Hepatocyte (in vitro differentiated cells): ENCODE results near the gene UBE2L5. TPM values are rescaled to one million over a fixed set of nuclear protein-coding genes. Genes with fewer than 3 reads are reported as not detected.

Source experiments
- DNase-seq: peaks from one replicate; pipeline ENCODE4 v3.0.0-alpha.2; 2016; ENCODE audit warnings: low spot score
- H2AFZ ChIP-seq: fragments of 200-600 bp; sonication (generic); 2 replicates; pipeline ENCODE4 v1.6.0; 2016; ENCODE audit warnings: antibody characterized with exemption, mild to moderate bottlenecking
- H3K27ac ChIP-seq: fragments of 200-600 bp; sonication (generic); 2 replicates; pipeline ENCODE4 v1.5.1; 2016; ENCODE audit warnings: mild to moderate bottlenecking
- H3K27me3 ChIP-seq: fragments of 200-600 bp; sonication (generic); 2 replicates; pipeline ENCODE4 v1.6.1; 2016
- H3K36me3 ChIP-seq: fragments of 200-600 bp; sonication (generic); replicated peaks from 2 replicates; pipeline ENCODE4 v1.5.1; 2016; ENCODE audit warnings: low read depth; ENCODE audit not compliant: insufficient read depth
- H3K4me1 ChIP-seq: fragments of 200-600 bp; sonication (generic); 2 replicates; pipeline ENCODE4 v1.5.1; 2016; ENCODE audit warnings: mild to moderate bottlenecking, moderate library complexity; ENCODE audit not compliant: insufficient read depth
- H3K4me2 ChIP-seq: fragments of 200-600 bp; sonication (generic); 2 replicates; pipeline ENCODE4 v1.6.0; 2016
- H3K4me3 ChIP-seq: fragments of 200-600 bp; sonication (generic); 2 replicates; pipeline ENCODE4 v1.5.1; 2016; ENCODE audit warnings: mild to moderate bottlenecking
- H3K79me2 ChIP-seq: fragments of 200-600 bp; sonication (generic); 2 replicates; pipeline ENCODE4 v1.6.0; 2017; ENCODE audit warnings: mild to moderate bottlenecking
- H3K9me2 ChIP-seq: fragments of 200-600 bp; sonication (generic); replicated peaks from 2 replicates; pipeline ENCODE4 v1.6.0; 2017; ENCODE audit warnings: mild to moderate bottlenecking; ENCODE audit not compliant: insufficient read depth
- H3K9me3 ChIP-seq: fragments of 200-600 bp; sonication (generic); 2 replicates; pipeline ENCODE4 v1.5.1; 2016; ENCODE audit warnings: low read depth, mild to moderate bottlenecking
- H4K20me1 ChIP-seq: fragments of 200-600 bp; sonication (generic); 2 replicates; pipeline ENCODE4 v1.6.0; 2016; ENCODE audit warnings: mild to moderate bottlenecking; ENCODE audit not compliant: insufficient read depth, poor library complexity, severe bottlenecking
- EZH2 ChIP-seq: fragments of 200-600 bp; sonication (generic); IDR thresholded peaks from 2 replicates; pipeline ENCODE4 v1.6.1; 2016; ENCODE audit warnings: antibody characterized with exemption, mild to moderate bottlenecking, borderline replicate concordance
- EZH2phosphoT487 ChIP-seq: fragments of 200-600 bp; sonication (generic); IDR thresholded peaks from one replicate; pipeline ENCODE4 v1.6.1; 2018; ENCODE audit warnings: antibody characterized with exemption, mild to moderate bottlenecking, low read depth, moderate library complexity; ENCODE audit not compliant: unreplicated experiment, severe bottlenecking
- WGBS: methylation state at CpG from one replicate; pipeline ENCODE4 v1.1.6; 2016; ENCODE audit warnings: low lambda C conversion rate; ENCODE audit errors: missing lambda C conversion rate; 5-methylcytosine and 5-hydroxymethylcytosine counted together
- polyA plus RNA-seq: library from polyadenylated mRNA; unstranded; fragments of >200 nt; fragmentation: Nextera tagmentation; extraction: Ambion mirVana; gene quantifications from 2 replicates; pipeline ENCODE4 v1.2.1, GENCODE V29; 2016
- total RNA-seq: library from RNA; depleted of rRNA; stranded (reverse); fragments of >200 nt; gene quantifications from 2 replicates; pipeline ENCODE4 v1.2.3, GENCODE V29; 2014
- TF ChIP-seq, protein P1 (sequence below): fragments of 200-600 bp; sonication (generic); IDR thresholded peaks from 2 replicates; pipeline ENCODE4 v1.5.1; 2016; ENCODE audit warnings: antibody characterized with exemption, mild to moderate bottlenecking; ENCODE audit not compliant: poor library complexity

UBE2L5 gene
- total and polyA plus RNA-seq, 2 experiments from 2014 or later: not detected

- Histone ChIP-seq H3K4me3 (no peak overlapping the region), H4K20me1 (no peaks in the 10 kb centered on the region), H3K9me2 (no peaks in the 10 kb centered on the region), H3K27ac (no peak overlapping the region), H3K4me1 (peaks cover 8% of the 10 kb centered on the region), H3K79me2 (peaks cover 22% of the 10 kb centered on the region), H3K9me3 (no peaks in the 10 kb centered on the region), H2AFZ (no peak overlapping the region), H3K27me3 (no peaks in the 10 kb centered on the region), H3K36me3 (no peaks in the 10 kb centered on the region), H3K4me2 (peak overlapping the region; percentile 72)
- WGBS: 56% methylated on average over 4 of the region's 4 CpGs
- no peak for TF ChIP-seq EZH2
- TF ChIP-seq, protein P1, sequence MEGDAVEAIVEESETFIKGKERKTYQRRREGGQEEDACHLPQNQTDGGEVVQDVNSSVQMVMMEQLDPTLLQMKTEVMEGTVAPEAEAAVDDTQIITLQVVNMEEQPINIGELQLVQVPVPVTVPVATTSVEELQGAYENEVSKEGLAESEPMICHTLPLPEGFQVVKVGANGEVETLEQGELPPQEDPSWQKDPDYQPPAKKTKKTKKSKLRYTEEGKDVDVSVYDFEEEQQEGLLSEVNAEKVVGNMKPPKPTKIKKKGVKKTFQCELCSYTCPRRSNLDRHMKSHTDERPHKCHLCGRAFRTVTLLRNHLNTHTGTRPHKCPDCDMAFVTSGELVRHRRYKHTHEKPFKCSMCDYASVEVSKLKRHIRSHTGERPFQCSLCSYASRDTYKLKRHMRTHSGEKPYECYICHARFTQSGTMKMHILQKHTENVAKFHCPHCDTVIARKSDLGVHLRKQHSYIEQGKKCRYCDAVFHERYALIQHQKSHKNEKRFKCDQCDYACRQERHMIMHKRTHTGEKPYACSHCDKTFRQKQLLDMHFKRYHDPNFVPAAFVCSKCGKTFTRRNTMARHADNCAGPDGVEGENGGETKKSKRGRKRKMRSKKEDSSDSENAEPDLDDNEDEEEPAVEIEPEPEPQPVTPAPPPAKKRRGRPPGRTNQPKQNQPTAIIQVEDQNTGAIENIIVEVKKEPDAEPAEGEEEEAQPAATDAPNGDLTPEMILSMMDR: no peak
- no peak for TF ChIP-seq EZH2phosphoT487
- no peak for DNase-seq
Measured at GRCh38 chr13:30466841-30467252, 44.6 kb downstream of the UBE2L5 start.

- TF ChIP-seq EZH2phosphoT487 (no peak), EZH2 (no peak)
- TF ChIP-seq, protein P1: no peak
- Histone ChIP-seq H3K27me3 (no peaks in the 10 kb centered on the region), H3K36me3 (no peaks in the 10 kb centered on the region), H3K9me3 (no peaks in the 10 kb centered on the region), H2AFZ (no peak overlapping the region), H3K79me2 (no peaks in the 10 kb centered on the region), H3K27ac (no peak overlapping the region), H4K20me1 (no peaks in the 10 kb centered on the region), H3K4me3 (no peak overlapping the region), H3K4me1 (no peaks in the 10 kb centered on the region), H3K4me2 (no peak overlapping the region), H3K9me2 (no peaks in the 10 kb centered on the region)
- no peak for DNase-seq
- 100% methylated on average over 1 of the region's 1 CpG for WGBS
Measured at GRCh38 chr13:30473675-30474074, 51.4 kb downstream of the UBE2L5 start.

DNA sequence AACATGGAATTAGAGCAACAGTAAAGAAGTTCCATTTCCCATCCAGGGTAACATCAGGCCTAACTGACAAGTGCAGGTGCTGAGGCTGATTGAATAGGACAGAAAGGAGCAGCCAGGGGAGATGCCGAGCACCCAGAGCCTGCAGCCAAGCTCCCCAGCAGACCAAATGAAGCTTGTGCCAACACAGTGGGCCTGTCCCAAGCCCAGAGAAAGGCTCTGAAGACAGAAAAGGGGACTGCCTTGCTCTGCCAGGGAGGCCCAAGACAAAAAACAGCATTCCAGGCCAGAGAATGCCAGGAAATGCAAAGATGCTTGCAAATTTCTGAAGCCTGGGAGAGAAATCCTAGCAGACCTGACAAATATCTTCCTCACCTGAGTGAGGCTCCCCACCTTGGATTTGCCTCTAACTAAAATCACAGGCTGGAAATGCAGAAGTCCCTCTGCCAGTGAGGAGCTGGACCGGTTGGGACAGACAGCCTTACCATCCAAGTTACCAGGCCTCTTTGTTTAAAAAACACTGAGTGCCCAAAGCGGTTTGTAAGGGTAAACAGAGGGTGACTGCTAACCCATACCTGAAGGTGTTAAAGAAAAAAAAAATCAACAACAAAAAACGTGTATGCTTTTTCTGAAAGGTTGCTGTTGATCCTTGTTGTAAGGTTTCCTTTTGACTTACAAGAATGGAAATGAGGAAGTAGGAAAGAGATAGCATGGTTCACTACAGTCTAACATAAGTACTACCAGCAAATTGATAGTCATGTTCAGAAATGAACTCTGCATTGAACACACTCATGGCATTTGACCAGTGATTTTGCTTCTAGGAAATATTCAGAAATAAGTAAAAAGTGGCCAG is 55.3 kb downstream of the UBE2L5 start:
- TF ChIP-seq, protein P1: no peak
- TF ChIP-seq EZH2phosphoT487 (no peak), EZH2 (no peak)
- no peak overlapping the region for H3K27ac ChIP-seq
- no peak overlapping the region for H3K4me3 ChIP-seq
- no peaks in the 10 kb centered on the region for H3K27me3 ChIP-seq
- peaks cover 14% of the 10 kb centered on the region for H3K4me1 ChIP-seq
- no peaks in the 10 kb centered on the region for H3K36me3 ChIP-seq
- 58% methylated on average over 4 of the region's 4 CpGs for WGBS
- H3K79me2 ChIP-seq: no peaks in the 10 kb centered on the region
- no peaks in the 10 kb centered on the region for H3K9me2 ChIP-seq
- H3K4me2 ChIP-seq: no peak overlapping the region
- H2AFZ ChIP-seq: no peak overlapping the region
- no peaks in the 10 kb centered on the region for H3K9me3 ChIP-seq
- no peaks in the 10 kb centered on the region for H4K20me1 ChIP-seq
- no peak for DNase-seq

Other genes with a start within 250 kb of the UBE2L5 start
- gene KATNAL1, start 114.9 kb upstream of the UBE2L5 start, total RNA-seq: 9.4 and 9.8 TPM in 2 replicates
- gene KATNAL1, start 114.9 kb upstream of the UBE2L5 start, polyA plus RNA-seq: 2.1 and 2.4 TPM in 2 replicates
- 372 and 394 TPM in 2 replicates for gene HMGB1, start 43.4 kb downstream of the UBE2L5 start, total RNA-seq
- 416 and 429 TPM in 2 replicates for gene HMGB1, start 43.4 kb downstream of the UBE2L5 start, polyA plus RNA-seq
- 22.0 and 26.4 TPM in 2 replicates for gene USPL1, start 195.4 kb downstream of the UBE2L5 start, total RNA-seq
- gene USPL1, start 195.4 kb downstream of the UBE2L5 start, polyA plus RNA-seq: 9.5 and 9.7 TPM in 2 replicates